ENCODE data around the gene ADPGK. TPM values are rescaled to one million over a fixed set of nuclear protein-coding genes. Genes with fewer than 3 reads are reported as not detected.

Gene ADPGK
- total and polyA plus RNA-seq, 7 donors, result 10.2 to 41.1 (median 25.2) TPM

GRCh38 chr15:72824781-72825180 is 41.2 kb upstream of the ADPGK start:
- Histone ChIP-seq H3K4me1 (no peaks in the 10 kb centered on the region), H3K4me3 (no peak overlapping the region), H3K36me3 (no peaks in the 10 kb centered on the region), H3K27me3 (no peaks in the 10 kb centered on the region), H3K9me3 (no peaks in the 10 kb centered on the region), H3K27ac (no peak overlapping the region)
- 92% methylated on average over 7 of the region's 7 CpGs for WGBS, 2 donors
- TF ChIP-seq POLR2A (IDR thresholded peaks at IDR 0.05) (no peak), CTCF (IDR thresholded peaks at IDR 0.05) (no peak), POLR2AphosphoS5 (IDR thresholded peaks at IDR 0.05) (no peak), EP300 (IDR thresholded peaks at IDR 0.05) (no peak)
- DNase-seq, result no peak
- intact Hi-C loops (cut with DNase I), result no loop called here

- no peak for DNase-seq
- Histone ChIP-seq H3K9me3 (no peaks in the 10 kb centered on the region), H3K4me3 (no peak overlapping the region), H3K27ac (no peak overlapping the region), H3K4me1 (no peaks in the 10 kb centered on the region), H3K27me3 (no peaks in the 10 kb centered on the region), H3K36me3 (no peaks in the 10 kb centered on the region)
- 84 to 90% methylated on average over 14 of the region's 14 CpGs for WGBS, 2 donors
- no peak for TF ChIP-seq CTCF (IDR thresholded peaks at IDR 0.05)
- no peak for TF ChIP-seq EP300 (IDR thresholded peaks at IDR 0.05)
- no peak for TF ChIP-seq POLR2AphosphoS5 (IDR thresholded peaks at IDR 0.05)
- TF ChIP-seq POLR2A (IDR thresholded peaks at IDR 0.05), result no peak
- intact Hi-C loops (cut with DNase I), result no loop called here
Observed at GRCh38 chr15:72824112-72824511, 40.6 kb upstream of the ADPGK start.

- intact Hi-C loops (cut with DNase I), result no loop called here
- DNase-seq, result no peak
- no peak overlapping the region for H3K4me3 ChIP-seq
- no peak for TF ChIP-seq EP300 (IDR thresholded peaks at IDR 0.05)
- TF ChIP-seq CTCF (IDR thresholded peaks at IDR 0.05), result no peak
- TF ChIP-seq POLR2A (IDR thresholded peaks at IDR 0.05), result no peak
- no peak for TF ChIP-seq POLR2AphosphoS5 (IDR thresholded peaks at IDR 0.05)
- H3K4me1 ChIP-seq, result no peaks in the 10 kb centered on the region
- H3K27me3 ChIP-seq, result peaks cover 0 to 3% (median 0%) of the 10 kb centered on the region in 3 donors
- no peaks in the 10 kb centered on the region for H3K36me3 ChIP-seq
- H3K9me3 ChIP-seq, result no peaks in the 10 kb centered on the region
- 77 to 93% methylated on average over 4 of the region's 4 CpGs for WGBS, 2 donors
- no peak overlapping the region for H3K27ac ChIP-seq
Observed at GRCh38 chr15:72820278-72820677, 36.7 kb upstream of the ADPGK start.

- H3K27ac ChIP-seq, result no peak overlapping the region
- intact Hi-C loops (cut with DNase I), result no loop called here
- 91 to 92% methylated on average over 6 of the region's 6 CpGs for WGBS, 2 donors
- H3K4me1 ChIP-seq, result no peaks in the 10 kb centered on the region
- no peaks in the 10 kb centered on the region for H3K36me3 ChIP-seq
- no peak overlapping the region for H3K4me3 ChIP-seq
- H3K9me3 ChIP-seq, result no peaks in the 10 kb centered on the region
- H3K27me3 ChIP-seq, result peaks cover 0 to 3% (median 0%) of the 10 kb centered on the region in 3 donors
- DNase-seq, result no peak
- TF ChIP-seq POLR2AphosphoS5 (IDR thresholded peaks at IDR 0.05) (no peak), EP300 (IDR thresholded peaks at IDR 0.05) (no peak), CTCF (IDR thresholded peaks at IDR 0.05) (no peak), POLR2A (IDR thresholded peaks at IDR 0.05) (no peak)
Observed at GRCh38 chr15:72818632-72819031, 35.1 kb upstream of the ADPGK start.

- H3K9me3 ChIP-seq, result no peaks in the 10 kb centered on the region
- no peaks in the 10 kb centered on the region for H3K36me3 ChIP-seq
- no peak overlapping the region for H3K27ac ChIP-seq
- intact Hi-C loops (cut with DNase I), result no loop called here
- TF ChIP-seq CTCF (IDR thresholded peaks at IDR 0.05), result no peak
- no peak for TF ChIP-seq EP300 (IDR thresholded peaks at IDR 0.05)
- TF ChIP-seq POLR2A (IDR thresholded peaks at IDR 0.05), result no peak
- TF ChIP-seq POLR2AphosphoS5 (IDR thresholded peaks at IDR 0.05), result no peak
- WGBS, 2 donors, result 79 to 82% methylated on average over 8 of the region's 8 CpGs
- no peak for DNase-seq
- no peak overlapping the region for H3K4me3 ChIP-seq
- peaks cover 0 to 3% (median 0%) of the 10 kb centered on the region in 3 donors for H3K27me3 ChIP-seq
- no peaks in the 10 kb centered on the region for H3K4me1 ChIP-seq
Observed at GRCh38 chr15:72813345-72814004, 29.9 kb upstream of the ADPGK start.
